ES-I3 (cell line): Measurements from ENCODE around the gene AZIN2.

Experiments used
- H3K36me3 ChIP-seq: 2 replicates; pipeline ENCODE4 v1.6.1; 2013; ENCODE audit warnings: mild to moderate bottlenecking, low read length, control low read depth, moderate library complexity; ENCODE audit not compliant: insufficient read depth
- H3K4me1 ChIP-seq: 2 replicates; pipeline ENCODE4 v1.6.1; 2013; ENCODE audit warnings: mild to moderate bottlenecking, control low read depth, low read length; ENCODE audit not compliant: insufficient read depth
- H3K9ac ChIP-seq: 2 replicates; pipeline ENCODE4 v1.6.1; 2013; ENCODE audit warnings: low read depth, mild to moderate bottlenecking, low read length, moderate library complexity
- H3K9me3 ChIP-seq: 2 replicates; pipeline ENCODE4 v1.6.1; 2013; ENCODE audit warnings: mild to moderate bottlenecking, low read length, moderate library complexity; ENCODE audit not compliant: control insufficient read depth, insufficient read depth

AZIN2 gene

GRCh38 chr1:33072707-33073106 lies 8.2 kb upstream of the AZIN2 start:
- no peaks in the 10 kb centered on the region for H3K4me1 ChIP-seq
- no peak overlapping the region for H3K9ac ChIP-seq
- H3K36me3 ChIP-seq, result no peaks in the 10 kb centered on the region
- no peaks in the 10 kb centered on the region for H3K9me3 ChIP-seq

GRCh38 chr1:33074193-33074945 lies 6.6 kb upstream of the AZIN2 start:
- Histone ChIP-seq H3K9ac (no peak overlapping the region), H3K4me1 (no peaks in the 10 kb centered on the region), H3K9me3 (no peaks in the 10 kb centered on the region), H3K36me3 (no peaks in the 10 kb centered on the region)

GRCh38 chr1:33078030-33078591 lies 2.8 kb upstream of the AZIN2 start:
- Histone ChIP-seq H3K9ac (no peak overlapping the region), H3K9me3 (no peaks in the 10 kb centered on the region), H3K4me1 (0 out of 2 replicates have a peak, but pooled peaks cover 4% of the 10 kb centered on the region), H3K36me3 (no peaks in the 10 kb centered on the region)

GRCh38 chr1:33080373-33080772 lies 580 bp upstream of the AZIN2 start:
- H3K36me3 ChIP-seq, result no peaks in the 10 kb centered on the region
- 0 out of 2 replicates have a peak, but pooled peaks cover 4% of the 10 kb centered on the region for H3K4me1 ChIP-seq
- H3K9ac ChIP-seq, result peak overlapping the region; percentile 59; the same call in 1 of the 2 replicates
- H3K9me3 ChIP-seq, result no peaks in the 10 kb centered on the region

GRCh38 chr1:33081554-33082305 lies 777 bp downstream of the AZIN2 start:
- Histone ChIP-seq H3K4me1 (0 out of 2 replicates have a peak, but pooled peaks cover 4% of the 10 kb centered on the region), H3K36me3 (no peaks in the 10 kb centered on the region), H3K9ac (peak overlapping the region; percentile 56; the same call in 1 of the 2 replicates), H3K9me3 (no peaks in the 10 kb centered on the region)

- no peak overlapping the region for H3K9ac ChIP-seq
- H3K4me1 ChIP-seq, result 0 out of 2 replicates have a peak, but pooled peaks cover 4% of the 10 kb centered on the region
- no peaks in the 10 kb centered on the region for H3K36me3 ChIP-seq
- no peaks in the 10 kb centered on the region for H3K9me3 ChIP-seq
Observed at GRCh38 chr1:33082575-33083108, 1.7 kb downstream of the AZIN2 start.

- no peak overlapping the region for H3K9ac ChIP-seq
- H3K36me3 ChIP-seq, result no peaks in the 10 kb centered on the region
- no peaks in the 10 kb centered on the region for H3K9me3 ChIP-seq
- 0 out of 2 replicates have a peak, but pooled peaks cover 4% of the 10 kb centered on the region for H3K4me1 ChIP-seq
Observed at GRCh38 chr1:33085332-33085731, 4.4 kb downstream of the AZIN2 start.

- no peak overlapping the region for H3K9ac ChIP-seq
Observed at GRCh38 chr1:33086384-33086850, 5.5 kb downstream of the AZIN2 start.

GRCh38 chr1:33087677-33088076 lies 6.7 kb downstream of the AZIN2 start:
- Histone ChIP-seq H3K36me3 (no peaks in the 10 kb centered on the region), H3K9ac (no peak overlapping the region), H3K9me3 (no peaks in the 10 kb centered on the region), H3K4me1 (peaks cover 5% of the 10 kb centered on the region)

More at GRCh38 chr1:33086384-33086850, 5.5 kb downstream of the AZIN2 start:
- 0 out of 2 replicates have a peak, but pooled peaks cover 4% of the 10 kb centered on the region for H3K4me1 ChIP-seq
- H3K9me3 ChIP-seq, result no peaks in the 10 kb centered on the region
- no peaks in the 10 kb centered on the region for H3K36me3 ChIP-seq

GRCh38 chr1:33088119-33088906 lies 7.4 kb downstream of the AZIN2 start:
- no peaks in the 10 kb centered on the region for H3K36me3 ChIP-seq
- no peak overlapping the region for H3K9ac ChIP-seq
- no peaks in the 10 kb centered on the region for H3K9me3 ChIP-seq
- H3K4me1 ChIP-seq, result peaks cover 10% of the 10 kb centered on the region

- Histone ChIP-seq H3K9ac (no peak overlapping the region), H3K36me3 (no peaks in the 10 kb centered on the region), H3K9me3 (no peaks in the 10 kb centered on the region), H3K4me1 (peaks cover 10% of the 10 kb centered on the region)
Observed at GRCh38 chr1:33089457-33089856, 8.5 kb downstream of the AZIN2 start.

- no peaks in the 10 kb centered on the region for H3K9me3 ChIP-seq
- no peak overlapping the region for H3K9ac ChIP-seq
- no peaks in the 10 kb centered on the region for H3K36me3 ChIP-seq
- peaks cover 10% of the 10 kb centered on the region for H3K4me1 ChIP-seq
Observed at GRCh38 chr1:33092438-33092837, 11.5 kb downstream of the AZIN2 start.

GRCh38 chr1:33093004-33093403 lies 12.1 kb downstream of the AZIN2 start:
- Histone ChIP-seq H3K9ac (no peak overlapping the region), H3K36me3 (no peaks in the 10 kb centered on the region), H3K9me3 (no peaks in the 10 kb centered on the region), H3K4me1 (peaks cover 10% of the 10 kb centered on the region)

- Histone ChIP-seq H3K9ac (no peak overlapping the region), H3K36me3 (no peaks in the 10 kb centered on the region), H3K4me1 (peaks cover 16% of the 10 kb centered on the region), H3K9me3 (no peaks in the 10 kb centered on the region)
Observed at GRCh38 chr1:33094486-33094885, 13.5 kb downstream of the AZIN2 start.
